PFSK-1 (cell line): Measurements from ENCODE around the gene COX19.

ENCODE experiments used
- FOXP2 ChIP-seq: optimal IDR thresholded peaks from 2 replicates; pipeline ENCODE3; 2011; ENCODE audit warnings: borderline replicate concordance, control low read depth, inconsistent platforms; ENCODE audit not compliant: insufficient read depth; ENCODE audit errors: extremely low read length, extremely low read depth
- POLR2AphosphoS5 ChIP-seq: IDR thresholded peaks from 2 replicates; pipeline ENCODE4 v1.6.1; 2012; ENCODE audit warnings: low read depth, mild to moderate bottlenecking, control low read depth, low read length, moderate library complexity
- SIN3A ChIP-seq: IDR thresholded peaks from 2 replicates; pipeline ENCODE4 v1.6.1; 2012; ENCODE audit warnings: mild to moderate bottlenecking, low read length, moderate library complexity, borderline replicate concordance; ENCODE audit not compliant: insufficient read depth
- TAF1 ChIP-seq: IDR thresholded peaks from 2 replicates; pipeline ENCODE4 v1.6.1; 2012; ENCODE audit warnings: low read length, control low read depth, borderline replicate concordance; ENCODE audit not compliant: insufficient read depth
- TF ChIP-seq, protein P1 (sequence below), 2 experiments: IDR thresholded peaks; 2 replicates each; pipeline versions ENCODE4 v1.6.1 to v1.8.0; 2011 to 2012; ENCODE audit warnings: low read depth in 2 of 2, low read length in 2 of 2, control low read depth in 1 of 2, inconsistent platforms in 1 of 2, mild to moderate bottlenecking in 1 of 2, moderate library complexity in 1 of 2; ENCODE audit not compliant: insufficient read depth in 1 of 2

Gene COX19

DNA sequence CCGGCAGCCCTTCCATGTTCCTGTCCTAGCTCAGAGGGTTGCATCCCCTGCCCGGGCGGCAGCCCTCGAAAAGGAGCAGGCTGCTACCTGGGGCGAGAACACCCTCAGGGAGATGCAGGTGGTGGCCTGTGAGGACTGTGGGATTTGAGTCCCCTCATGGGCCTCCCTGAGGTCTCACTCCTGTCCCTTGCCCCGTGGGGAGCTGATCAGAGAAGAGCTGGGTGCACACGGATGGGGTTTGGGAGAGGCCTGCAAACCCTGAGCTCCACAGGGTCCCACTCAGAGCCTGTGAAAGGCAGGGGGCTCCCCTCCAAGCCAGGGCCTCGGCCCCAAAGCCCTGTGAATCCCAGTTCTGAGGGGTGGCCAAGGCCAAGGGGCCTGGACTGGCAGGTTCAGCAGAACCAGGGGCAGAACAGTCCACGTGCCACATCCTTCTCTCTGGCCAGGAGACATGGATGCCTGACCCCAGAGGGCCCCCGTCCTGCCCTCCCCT lies 7.2 kb upstream of the COX19 start:
- TF ChIP-seq, protein P1, sequence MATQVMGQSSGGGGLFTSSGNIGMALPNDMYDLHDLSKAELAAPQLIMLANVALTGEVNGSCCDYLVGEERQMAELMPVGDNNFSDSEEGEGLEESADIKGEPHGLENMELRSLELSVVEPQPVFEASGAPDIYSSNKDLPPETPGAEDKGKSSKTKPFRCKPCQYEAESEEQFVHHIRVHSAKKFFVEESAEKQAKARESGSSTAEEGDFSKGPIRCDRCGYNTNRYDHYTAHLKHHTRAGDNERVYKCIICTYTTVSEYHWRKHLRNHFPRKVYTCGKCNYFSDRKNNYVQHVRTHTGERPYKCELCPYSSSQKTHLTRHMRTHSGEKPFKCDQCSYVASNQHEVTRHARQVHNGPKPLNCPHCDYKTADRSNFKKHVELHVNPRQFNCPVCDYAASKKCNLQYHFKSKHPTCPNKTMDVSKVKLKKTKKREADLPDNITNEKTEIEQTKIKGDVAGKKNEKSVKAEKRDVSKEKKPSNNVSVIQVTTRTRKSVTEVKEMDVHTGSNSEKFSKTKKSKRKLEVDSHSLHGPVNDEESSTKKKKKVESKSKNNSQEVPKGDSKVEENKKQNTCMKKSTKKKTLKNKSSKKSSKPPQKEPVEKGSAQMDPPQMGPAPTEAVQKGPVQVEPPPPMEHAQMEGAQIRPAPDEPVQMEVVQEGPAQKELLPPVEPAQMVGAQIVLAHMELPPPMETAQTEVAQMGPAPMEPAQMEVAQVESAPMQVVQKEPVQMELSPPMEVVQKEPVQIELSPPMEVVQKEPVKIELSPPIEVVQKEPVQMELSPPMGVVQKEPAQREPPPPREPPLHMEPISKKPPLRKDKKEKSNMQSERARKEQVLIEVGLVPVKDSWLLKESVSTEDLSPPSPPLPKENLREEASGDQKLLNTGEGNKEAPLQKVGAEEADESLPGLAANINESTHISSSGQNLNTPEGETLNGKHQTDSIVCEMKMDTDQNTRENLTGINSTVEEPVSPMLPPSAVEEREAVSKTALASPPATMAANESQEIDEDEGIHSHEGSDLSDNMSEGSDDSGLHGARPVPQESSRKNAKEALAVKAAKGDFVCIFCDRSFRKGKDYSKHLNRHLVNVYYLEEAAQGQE (IDR thresholded peaks at IDR 0.05; ENCODE audit: insufficient read depth in 1 of 2, low read depth in 2 of 2, low read length in 2 of 2), result no peak
- TF ChIP-seq SIN3A (no peak), POLR2AphosphoS5 (no peak), TAF1 (no peak), FOXP2 (no peak)

DNA sequence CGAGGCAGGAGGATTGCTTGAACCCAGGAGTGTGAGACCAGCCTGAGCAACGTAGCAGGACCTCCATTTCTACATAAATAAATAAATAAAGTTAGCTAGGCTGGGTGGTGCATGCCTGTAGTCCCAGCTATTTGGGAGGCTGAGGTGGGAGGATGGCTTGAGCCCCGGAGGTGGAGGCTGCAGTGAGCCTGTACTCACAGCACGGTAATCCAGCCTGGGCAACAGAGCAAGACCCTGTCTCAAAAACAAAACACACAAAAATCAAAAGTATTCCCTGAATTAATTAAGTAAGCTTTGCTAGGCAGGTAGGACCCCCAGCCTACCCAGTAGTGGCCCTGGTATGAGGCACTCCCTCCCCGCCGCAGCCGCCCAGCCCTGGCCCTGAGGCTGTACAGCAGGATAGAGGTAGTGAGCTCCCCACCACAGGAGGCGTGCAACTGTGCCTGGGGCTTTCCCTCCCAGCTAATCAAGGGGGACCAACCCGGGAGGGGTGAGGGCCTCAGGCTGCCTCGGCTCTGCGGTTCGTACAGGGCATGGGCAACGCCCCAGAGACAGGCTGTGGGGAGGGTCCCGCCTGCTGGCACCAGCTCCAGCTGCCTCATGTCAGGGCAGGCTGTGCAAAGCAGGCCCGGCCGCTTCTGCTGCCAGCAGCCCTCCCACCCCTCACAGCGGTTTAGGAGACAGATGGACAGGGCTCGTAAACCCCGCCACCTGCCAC lies 6.6 kb upstream of the COX19 start:
- TF ChIP-seq, protein P1 (IDR thresholded peaks at IDR 0.05; ENCODE audit: insufficient read depth in 1 of 2, low read depth in 2 of 2, low read length in 2 of 2), result no peak
- TF ChIP-seq TAF1 (no peak), POLR2AphosphoS5 (no peak), FOXP2 (no peak), SIN3A (no peak)

DNA sequence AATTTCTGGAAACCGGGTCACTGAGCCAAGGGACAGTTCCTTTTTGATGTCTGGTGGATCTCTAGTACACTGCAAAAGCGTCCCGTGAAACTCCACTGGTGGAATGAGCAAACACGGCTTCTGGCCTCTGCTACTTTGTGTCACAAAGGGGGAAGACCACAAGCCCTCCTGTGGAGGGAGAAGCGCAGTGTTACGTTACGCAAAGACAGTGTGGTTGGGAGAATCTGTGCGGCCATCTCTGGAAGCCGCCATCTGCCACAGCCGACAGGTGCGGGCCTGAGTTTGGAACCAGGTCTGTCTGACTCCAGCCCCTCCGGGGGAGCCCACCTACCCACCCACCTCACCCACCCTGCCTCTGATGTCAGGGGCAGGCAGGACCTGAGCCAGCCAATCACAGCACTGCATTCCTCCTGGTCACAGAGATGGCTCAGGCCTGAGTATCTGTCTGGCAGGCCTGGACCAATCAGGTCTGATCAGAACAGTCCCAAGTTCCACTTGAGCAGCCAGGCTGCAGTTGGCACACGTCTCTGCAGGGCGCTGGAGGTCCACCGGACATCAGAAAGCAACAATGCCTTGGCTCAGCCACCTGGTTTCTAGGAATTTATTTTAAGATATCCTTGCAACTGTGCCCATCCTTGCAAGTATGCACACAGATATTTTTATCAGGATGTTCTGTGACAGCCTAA lies 4.7 kb upstream of the COX19 start:
- no peak for TF ChIP-seq SIN3A
- no peak for TF ChIP-seq FOXP2
- no peak for TF ChIP-seq POLR2AphosphoS5
- TF ChIP-seq, protein P1 (IDR thresholded peaks at IDR 0.05; ENCODE audit: insufficient read depth in 1 of 2, low read depth in 2 of 2, low read length in 2 of 2), result no peak
- TF ChIP-seq TAF1, result no peak

DNA sequence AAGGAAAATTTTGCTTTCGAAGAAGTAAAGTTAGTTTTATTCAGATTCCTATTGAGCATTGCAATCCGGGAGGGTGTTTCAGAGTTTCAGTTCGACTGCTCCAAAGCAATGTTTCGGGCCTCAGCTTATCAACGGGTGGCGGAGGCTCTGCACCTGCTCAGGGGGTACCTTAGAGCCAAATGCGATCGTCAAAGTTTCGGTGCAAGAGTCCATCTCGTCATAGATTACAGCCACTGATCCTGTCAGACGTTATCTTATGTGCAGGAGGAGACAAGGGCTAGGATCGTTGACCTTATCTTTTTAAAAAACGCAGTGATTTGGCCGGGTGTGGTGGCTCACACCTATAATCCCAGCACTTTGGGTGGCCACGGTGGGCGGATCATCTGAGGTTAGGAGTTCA lies 3.8 kb upstream of the COX19 start:
- TF ChIP-seq TAF1, result no peak
- no peak for TF ChIP-seq POLR2AphosphoS5
- no peak for TF ChIP-seq SIN3A
- TF ChIP-seq FOXP2, result no peak
- TF ChIP-seq, protein P1 (IDR thresholded peaks at IDR 0.05; ENCODE audit: insufficient read depth in 1 of 2, low read depth in 2 of 2, low read length in 2 of 2), result no peak
